GM12873 (cell line): ENCODE data around the gene KRT37.

Source experiments
- TF ChIP-seq, protein P1 (sequence below): IDR thresholded peaks from 2 replicates; pipeline ENCODE4 v1.5.1; 2012; ENCODE audit warnings: low read depth, mild to moderate bottlenecking, moderate library complexity, low read length, control low read depth; ENCODE audit not compliant: insufficient read depth; ENCODE audit errors: missing control alignments

The KRT37 gene

GRCh38 chr17:41462705-41463104 lies 38.3 kb upstream of the KRT37 start:
- TF ChIP-seq, protein P1, sequence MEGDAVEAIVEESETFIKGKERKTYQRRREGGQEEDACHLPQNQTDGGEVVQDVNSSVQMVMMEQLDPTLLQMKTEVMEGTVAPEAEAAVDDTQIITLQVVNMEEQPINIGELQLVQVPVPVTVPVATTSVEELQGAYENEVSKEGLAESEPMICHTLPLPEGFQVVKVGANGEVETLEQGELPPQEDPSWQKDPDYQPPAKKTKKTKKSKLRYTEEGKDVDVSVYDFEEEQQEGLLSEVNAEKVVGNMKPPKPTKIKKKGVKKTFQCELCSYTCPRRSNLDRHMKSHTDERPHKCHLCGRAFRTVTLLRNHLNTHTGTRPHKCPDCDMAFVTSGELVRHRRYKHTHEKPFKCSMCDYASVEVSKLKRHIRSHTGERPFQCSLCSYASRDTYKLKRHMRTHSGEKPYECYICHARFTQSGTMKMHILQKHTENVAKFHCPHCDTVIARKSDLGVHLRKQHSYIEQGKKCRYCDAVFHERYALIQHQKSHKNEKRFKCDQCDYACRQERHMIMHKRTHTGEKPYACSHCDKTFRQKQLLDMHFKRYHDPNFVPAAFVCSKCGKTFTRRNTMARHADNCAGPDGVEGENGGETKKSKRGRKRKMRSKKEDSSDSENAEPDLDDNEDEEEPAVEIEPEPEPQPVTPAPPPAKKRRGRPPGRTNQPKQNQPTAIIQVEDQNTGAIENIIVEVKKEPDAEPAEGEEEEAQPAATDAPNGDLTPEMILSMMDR, result no peak

GRCh38 chr17:41457676-41458075 lies 33.3 kb upstream of the KRT37 start:
- TF ChIP-seq, protein P1, result no peak

- TF ChIP-seq, protein P1, result no peak
Observed at GRCh38 chr17:41456204-41456603, 31.8 kb upstream of the KRT37 start.

DNA sequence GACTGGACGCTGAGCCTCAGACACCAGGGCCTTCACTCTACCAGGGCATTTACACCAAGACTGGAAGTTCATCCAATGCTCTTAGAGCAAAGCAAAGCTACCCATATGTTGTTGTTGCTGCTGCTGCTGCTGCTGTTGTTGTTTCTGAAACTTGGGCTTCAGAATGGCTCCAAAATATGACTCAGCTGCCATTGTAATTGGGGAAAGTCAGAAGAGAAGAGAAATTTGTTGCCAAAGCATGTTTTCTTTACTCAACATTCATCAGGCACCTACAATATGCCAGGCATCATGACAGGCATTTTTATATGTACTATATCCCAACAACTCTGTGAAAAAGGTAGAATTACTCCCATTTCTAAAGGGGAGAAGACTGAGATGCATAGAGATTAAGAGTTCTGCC lies 30.9 kb upstream of the KRT37 start:
- TF ChIP-seq, protein P1, result no peak

DNA sequence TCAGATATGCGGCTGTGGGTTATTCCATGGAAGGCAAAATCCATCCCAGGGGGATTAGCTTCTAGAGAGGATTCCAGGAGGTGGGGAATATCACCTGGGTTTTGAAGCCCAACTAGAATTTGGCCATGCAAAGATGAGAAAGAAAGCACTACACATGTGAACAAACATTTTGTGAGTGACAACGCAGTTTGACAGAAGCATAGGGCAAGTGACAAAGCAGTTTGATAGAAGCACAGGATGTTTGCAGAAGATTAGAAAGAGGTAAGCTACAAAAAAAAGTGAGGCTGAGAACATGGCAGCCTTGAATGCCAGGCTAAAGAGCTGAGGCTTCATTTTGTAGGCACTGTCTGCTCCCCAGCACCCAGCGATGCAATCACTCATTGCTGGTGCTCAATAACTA lies 28.7 kb upstream of the KRT37 start:
- TF ChIP-seq, protein P1, result no peak

DNA sequence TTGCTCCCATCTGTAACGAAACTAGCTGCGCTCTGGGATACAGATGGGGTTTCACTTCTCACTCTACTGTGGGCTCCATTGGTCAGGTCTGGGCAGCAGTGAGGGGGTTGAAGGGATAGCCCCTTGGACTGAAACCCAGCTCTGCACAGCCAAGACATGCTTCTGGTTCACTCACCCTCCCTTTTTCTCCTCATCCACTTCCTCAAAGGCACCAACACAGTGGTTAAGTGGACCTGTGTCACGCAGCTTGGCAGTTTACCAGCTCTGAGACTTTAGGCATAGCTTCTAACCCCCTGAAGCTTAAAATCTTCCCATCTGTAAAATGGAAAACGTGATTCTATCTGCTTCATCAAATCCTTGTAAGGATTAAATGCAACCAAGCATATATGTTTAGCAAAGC lies 27.9 kb upstream of the KRT37 start:
- TF ChIP-seq, protein P1, result no peak

DNA sequence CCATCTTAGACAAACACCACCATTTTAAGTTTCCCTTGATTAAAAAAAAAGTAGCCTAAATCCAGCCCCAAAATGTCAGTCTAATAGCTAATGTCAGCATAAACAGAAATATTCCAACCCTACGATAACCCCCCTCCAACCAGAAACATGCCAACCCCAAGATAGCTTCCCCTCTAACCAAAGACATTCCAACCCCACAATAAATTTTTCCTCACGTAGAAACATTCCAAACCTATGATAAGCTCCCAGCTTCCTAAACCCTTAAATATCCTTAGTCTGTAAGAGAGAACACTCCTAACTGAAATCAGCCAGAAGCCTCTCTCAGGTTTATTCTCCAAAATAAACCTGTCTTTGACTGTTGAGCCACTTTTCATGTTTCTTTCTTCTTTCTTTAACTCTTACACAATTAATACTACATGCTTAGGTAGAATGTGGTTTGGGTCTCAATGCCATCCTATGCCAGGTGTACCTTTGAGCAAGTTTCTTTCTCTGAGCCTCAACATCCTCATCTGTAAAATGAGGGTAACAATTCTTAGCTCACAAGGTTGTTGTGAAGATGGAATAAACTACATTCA lies 26.9 kb upstream of the KRT37 start:
- TF ChIP-seq, protein P1, result no peak
